Measurements from ENCODE around the gene LRP8.

- no peak for TF ChIP-seq EZH2 (IDR thresholded peaks at IDR 0.05; ENCODE audit: borderline replicate concordance, insufficient read depth, low read depth, low read length, poor library complexity, severe bottlenecking)
- no peak for TF ChIP-seq CTCF (IDR thresholded peaks at IDR 0.05)
Measured at GRCh38 chr1:53291574-53291973, 36.3 kb downstream of the LRP8 start.

All from B cell (primary cell).